ENCODE data around the gene UNC13D.

Gene UNC13D

GRCh38 chr17:75849724-75850123, 5.5 kb upstream of the UNC13D start:
- no peak for ATAC-seq
- no peak for TF ChIP-seq RARB (CRISPR knock-in tag; IDR thresholded peaks at IDR 0.05)
- TF ChIP-seq BACH2 (CRISPR knock-in tag; IDR thresholded peaks at IDR 0.05; ENCODE audit: borderline replicate concordance): no peak
- no peak for TF ChIP-seq ZNF8 (CRISPR knock-in tag; IDR thresholded peaks at IDR 0.05)
- no peak for TF ChIP-seq CSDC2 (CRISPR knock-in tag; IDR thresholded peaks at IDR 0.05)
- TF ChIP-seq CSRNP3 (CRISPR knock-in tag; IDR thresholded peaks at IDR 0.05): no peak
- no peak for TF ChIP-seq CREB5 (CRISPR knock-in tag; IDR thresholded peaks at IDR 0.05; ENCODE audit: low read depth)
- TF ChIP-seq ISL1 (CRISPR knock-in tag; IDR thresholded peaks at IDR 0.05): no peak
- TF ChIP-seq, protein P1, sequence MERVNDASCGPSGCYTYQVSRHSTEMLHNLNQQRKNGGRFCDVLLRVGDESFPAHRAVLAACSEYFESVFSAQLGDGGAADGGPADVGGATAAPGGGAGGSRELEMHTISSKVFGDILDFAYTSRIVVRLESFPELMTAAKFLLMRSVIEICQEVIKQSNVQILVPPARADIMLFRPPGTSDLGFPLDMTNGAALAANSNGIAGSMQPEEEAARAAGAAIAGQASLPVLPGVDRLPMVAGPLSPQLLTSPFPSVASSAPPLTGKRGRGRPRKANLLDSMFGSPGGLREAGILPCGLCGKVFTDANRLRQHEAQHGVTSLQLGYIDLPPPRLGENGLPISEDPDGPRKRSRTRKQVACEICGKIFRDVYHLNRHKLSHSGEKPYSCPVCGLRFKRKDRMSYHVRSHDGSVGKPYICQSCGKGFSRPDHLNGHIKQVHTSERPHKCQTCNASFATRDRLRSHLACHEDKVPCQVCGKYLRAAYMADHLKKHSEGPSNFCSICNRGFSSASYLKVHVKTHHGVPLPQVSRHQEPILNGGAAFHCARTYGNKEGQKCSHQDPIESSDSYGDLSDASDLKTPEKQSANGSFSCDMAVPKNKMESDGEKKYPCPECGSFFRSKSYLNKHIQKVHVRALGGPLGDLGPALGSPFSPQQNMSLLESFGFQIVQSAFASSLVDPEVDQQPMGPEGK (CRISPR knock-in tag; IDR thresholded peaks at IDR 0.05; ENCODE audit: borderline replicate concordance): no peak
- no peak for TF ChIP-seq OSR1 (CRISPR knock-in tag; IDR thresholded peaks at IDR 0.05)
- no peak for TF ChIP-seq ZFP3 (CRISPR knock-in tag; IDR thresholded peaks at IDR 0.05)
- TF ChIP-seq, protein P2, sequence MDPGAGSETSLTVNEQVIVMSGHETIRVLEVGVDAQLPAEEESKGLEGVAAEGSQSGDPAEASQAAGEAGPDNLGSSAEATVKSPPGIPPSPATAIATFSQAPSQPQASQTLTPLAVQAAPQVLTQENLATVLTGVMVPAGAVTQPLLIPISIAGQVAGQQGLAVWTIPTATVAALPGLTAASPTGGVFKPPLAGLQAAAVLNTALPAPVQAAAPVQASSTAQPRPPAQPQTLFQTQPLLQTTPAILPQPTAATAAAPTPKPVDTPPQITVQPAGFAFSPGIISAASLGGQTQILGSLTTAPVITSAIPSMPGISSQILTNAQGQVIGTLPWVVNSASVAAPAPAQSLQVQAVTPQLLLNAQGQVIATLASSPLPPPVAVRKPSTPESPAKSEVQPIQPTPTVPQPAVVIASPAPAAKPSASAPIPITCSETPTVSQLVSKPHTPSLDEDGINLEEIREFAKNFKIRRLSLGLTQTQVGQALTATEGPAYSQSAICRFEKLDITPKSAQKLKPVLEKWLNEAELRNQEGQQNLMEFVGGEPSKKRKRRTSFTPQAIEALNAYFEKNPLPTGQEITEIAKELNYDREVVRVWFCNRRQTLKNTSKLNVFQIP (CRISPR knock-in tag; IDR thresholded peaks at IDR 0.05; ENCODE audit: borderline replicate concordance, low read depth): no peak
- TF ChIP-seq GLIS3 (CRISPR knock-in tag; IDR thresholded peaks at IDR 0.05): no peak
- TF ChIP-seq ZNF70 (CRISPR knock-in tag; IDR thresholded peaks at IDR 0.05): no peak
- no peak for TF ChIP-seq TOX (CRISPR knock-in tag; IDR thresholded peaks at IDR 0.05; ENCODE audit: borderline replicate concordance)
- TF ChIP-seq ZFP30 (CRISPR knock-in tag; IDR thresholded peaks at IDR 0.05): no peak
- no peak for TF ChIP-seq ZNF565 (CRISPR knock-in tag; conservative IDR thresholded peaks at IDR 0.05; ENCODE audit: low read depth)

- no peak for ATAC-seq
- no peak for TF ChIP-seq SNAI2 (CRISPR knock-in tag; IDR thresholded peaks at IDR 0.05)
- TF ChIP-seq ZNF70 (CRISPR knock-in tag; IDR thresholded peaks at IDR 0.05): no peak
- no peak for TF ChIP-seq OSR1 (CRISPR knock-in tag; IDR thresholded peaks at IDR 0.05)
- no peak for TF ChIP-seq ESRRG (CRISPR knock-in tag; IDR thresholded peaks at IDR 0.05)
- no peak for TF ChIP-seq ZNF565 (CRISPR knock-in tag; conservative IDR thresholded peaks at IDR 0.05; ENCODE audit: low read depth)
- TF ChIP-seq TSHZ2 (CRISPR knock-in tag; IDR thresholded peaks at IDR 0.05): no peak
- TF ChIP-seq ZC3H10 (CRISPR knock-in tag; IDR thresholded peaks at IDR 0.05): no peak
- no peak for TF ChIP-seq ARNTL (CRISPR knock-in tag; IDR thresholded peaks at IDR 0.05; ENCODE audit: borderline replicate concordance, low read depth)
- TF ChIP-seq, protein P2 (CRISPR knock-in tag; IDR thresholded peaks at IDR 0.05; ENCODE audit: borderline replicate concordance, low read depth): no peak
Measured at GRCh38 chr17:75849279-75849646, 5.1 kb upstream of the UNC13D start.

All from SK-N-SH treated with all-trans-retinoic acid at 6 μM for 48 hours (cell line).